Right lobe of liver (tissue), 6 donors: ENCODE measurements around the gene PARP3. TPM values are rescaled to one million over a fixed set of nuclear protein-coding genes. Genes with fewer than 3 reads are reported as not detected.

Source experiments
- ATAC-seq, 4 donors: fragments of 200-7000 bp; cut with Tn5 transposase; one replicate each; pipeline ENCODE4 v1.9.1; 2020; ENCODE audit warnings: mild to moderate bottlenecking in 4 of 4, moderate library complexity in 4 of 4
- DNase-seq, 3 donors: peaks; one replicate each; pipeline ENCODE4 v3.0.0-alpha.2; 2020
- H3K27ac ChIP-seq, 3 donors: fragments of 200-600 bp; one replicate each; pipeline ENCODE4 v1.8.0; 2022
- H3K27me3 ChIP-seq, 2 donors: fragments of 200-600 bp; one replicate each; pipeline ENCODE4 v1.8.0; 2022
- H3K36me3 ChIP-seq, 4 donors: fragments of 200-600 bp; sonication (generic) in 1 of 4; one replicate each; pipeline versions ENCODE4 v1.5.1 to v1.8.0; 2017 to 2022; ENCODE audit warnings: control low read depth in 1 of 4
- H3K4me1 ChIP-seq, 4 donors: fragments of 200-600 bp; sonication (generic) in 1 of 4; one replicate each; pipeline versions ENCODE4 v1.5.1 to v1.8.0; 2017 to 2022; ENCODE audit warnings: control low read depth in 1 of 4
- H3K4me3 ChIP-seq, 3 donors: fragments of 200-600 bp; one replicate each; pipeline ENCODE4 v1.8.0; 2022
- H3K9me3 ChIP-seq, 4 donors: fragments of 200-600 bp; sonication (generic) in 1 of 4; one replicate each; pipeline versions ENCODE4 v1.5.1 to v1.8.0; 2017 to 2022; ENCODE audit warnings: control low read depth in 1 of 4
- CTCF ChIP-seq, 4 donors: fragments of 200-600 bp in 3 of 4; fragments of 450-650 bp in 1 of 4; IDR thresholded peaks; one replicate each; pipeline versions ENCODE4 v1.5.1 to v1.8.0; 2016 to 2022; ENCODE audit warnings: antibody characterized with exemption in 4 of 4, mild to moderate bottlenecking in 2 of 4
- POLR2A ChIP-seq: fragments of 450-650 bp; IDR thresholded peaks from one replicate; pipeline ENCODE4 v1.6.1; 2017; ENCODE audit warnings: antibody characterized with exemption, mild to moderate bottlenecking
- WGBS: methylation state at CpG from one replicate; pipeline ENCODE4 v1.1.6; 2018; ENCODE audit warnings: low coverage, low lambda C conversion rate; ENCODE audit not compliant: insufficient coverage; ENCODE audit errors: missing lambda C conversion rate; 5-methylcytosine and 5-hydroxymethylcytosine counted together
- intact Hi-C, 2 donors: fragments of 100-400 bp; cut with DNase I; formaldehyde crosslinking; loops; one replicate each; pipeline versions ENCODE4 v1.11.2 to v1.14.1; 2022
- total RNA-seq, 6 experiments: library from RNA; depleted of rRNA in 2 of 6; stranded (reverse); fragments of >200 nt in 2 of 6; fragmentation: NEBNext Ultra II Directional in 3 of 6; extraction: Animal tissue kit (Norgen Biotek cat#: 25700) in 3 of 6; gene quantifications; one replicate each; pipeline versions ENCODE4 v1.1.0 to v1.2.4, GENCODE V29; 2016 to 2023
- donor health status: DM: no; HTN: yes; CAD: no.
- donor health status: DM: no; HTN: no; CAD: no.
- donor health status: DM: no; HTN: no; CAD: no.
- donor health status: DM: no; HTN: yes; CAD: no.
- donor health status: DM: no; HTN: yes; CAD: no.

PARP3 gene
- total RNA-seq, 6 experiments from 2014 or later = 13.5 to 19.4 (median 16.0) TPM

DNA sequence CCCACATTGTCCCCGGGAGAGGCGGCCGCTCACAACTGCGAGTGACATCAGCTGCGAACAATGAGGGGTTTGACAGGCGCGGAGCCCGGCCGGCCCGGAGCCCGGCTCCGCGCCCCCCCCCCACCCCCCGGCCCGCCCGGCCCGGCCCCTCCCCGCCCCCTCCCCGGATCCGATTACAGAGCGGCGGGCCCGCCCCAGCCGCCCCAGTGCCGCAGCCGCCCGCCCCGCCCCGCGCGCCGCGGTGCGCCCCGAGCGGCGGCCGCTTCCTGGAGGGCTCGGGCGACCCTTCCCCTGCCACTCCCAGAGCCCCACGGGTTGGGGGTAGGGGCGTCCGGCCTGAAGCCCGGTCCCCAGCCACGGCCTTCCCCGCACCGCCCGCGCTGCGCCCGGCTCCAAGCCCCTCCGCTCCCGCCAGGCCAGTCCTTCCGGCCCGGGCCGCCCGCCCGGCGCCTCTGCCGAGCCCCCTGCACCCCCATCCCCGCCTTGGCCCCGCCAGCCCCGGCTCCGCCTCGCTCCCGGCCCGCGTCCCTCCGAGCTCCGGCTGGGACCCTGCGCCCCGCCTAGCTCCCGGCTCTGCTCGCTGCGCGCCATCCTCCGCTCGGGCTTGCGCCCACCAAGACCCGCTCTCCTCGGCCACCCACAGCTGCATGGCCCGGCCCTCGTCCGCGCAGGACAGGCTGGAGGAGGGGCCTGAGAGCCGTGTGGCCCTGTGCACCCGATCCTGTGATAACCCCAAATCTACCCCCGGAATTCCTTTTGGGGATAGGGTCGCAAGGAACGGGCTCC is 25.4 kb downstream of the PARP3 start, which contains the start of gene PCBP4:
Gene PCBP4 (minus strand): TSS at position 71 of the 786 bp plus-strand sequence. CDS start 6,214 bp downstream, outside the sequence.
- intact Hi-C loops = no loop called here
- Histone ChIP-seq H3K36me3 (no peaks in the 10 kb centered on the region), H3K9me3 (no peaks in the 10 kb centered on the region), H3K4me3 (peak within 1 kb of the TSS; percentile 57 to 63 (median 62)), H3K4me1 (peaks cover 0 to 34% (median 12%) of the 10 kb centered on the region in 4 donors), H3K27me3 (no peaks in the 10 kb centered on the region), H3K27ac (peak within 1 kb of the TSS; percentile 47 to 80 (median 55))
- TF ChIP-seq CTCF (IDR thresholded peaks at IDR 0.05) (no peak), POLR2A (peak; percentile 68)
- WGBS = 0% methylated on average over 11 of the region's 90 CpGs
- ATAC-seq = peak; percentile 48 to 71 (median 59)
- peak in 1 of 3 donors; percentile 77 for DNase-seq

- Histone ChIP-seq H3K27ac (peak overlapping the region; percentile 47 to 80 (median 55)), H3K27me3 (no peaks in the 10 kb centered on the region), H3K9me3 (no peaks in the 10 kb centered on the region), H3K4me1 (peaks cover 0 to 37% (median 12%) of the 10 kb centered on the region in 4 donors), H3K4me3 (peak overlapping the region; percentile 54 to 62 (median 57)), H3K36me3 (no peaks in the 10 kb centered on the region)
- ATAC-seq = peak in 3 of 4 donors; percentile 1 to 42 (median 33)
- TF ChIP-seq CTCF (IDR thresholded peaks at IDR 0.05) (no peak), POLR2A (no peak)
- DNase-seq = no peak
- WGBS = 9% methylated on average over 7 of the region's 11 CpGs
- intact Hi-C loops = no loop called here
These were observed 26.1 kb downstream of the PARP3 start for GRCh38 chr3:51968170-51968775.

DNA sequence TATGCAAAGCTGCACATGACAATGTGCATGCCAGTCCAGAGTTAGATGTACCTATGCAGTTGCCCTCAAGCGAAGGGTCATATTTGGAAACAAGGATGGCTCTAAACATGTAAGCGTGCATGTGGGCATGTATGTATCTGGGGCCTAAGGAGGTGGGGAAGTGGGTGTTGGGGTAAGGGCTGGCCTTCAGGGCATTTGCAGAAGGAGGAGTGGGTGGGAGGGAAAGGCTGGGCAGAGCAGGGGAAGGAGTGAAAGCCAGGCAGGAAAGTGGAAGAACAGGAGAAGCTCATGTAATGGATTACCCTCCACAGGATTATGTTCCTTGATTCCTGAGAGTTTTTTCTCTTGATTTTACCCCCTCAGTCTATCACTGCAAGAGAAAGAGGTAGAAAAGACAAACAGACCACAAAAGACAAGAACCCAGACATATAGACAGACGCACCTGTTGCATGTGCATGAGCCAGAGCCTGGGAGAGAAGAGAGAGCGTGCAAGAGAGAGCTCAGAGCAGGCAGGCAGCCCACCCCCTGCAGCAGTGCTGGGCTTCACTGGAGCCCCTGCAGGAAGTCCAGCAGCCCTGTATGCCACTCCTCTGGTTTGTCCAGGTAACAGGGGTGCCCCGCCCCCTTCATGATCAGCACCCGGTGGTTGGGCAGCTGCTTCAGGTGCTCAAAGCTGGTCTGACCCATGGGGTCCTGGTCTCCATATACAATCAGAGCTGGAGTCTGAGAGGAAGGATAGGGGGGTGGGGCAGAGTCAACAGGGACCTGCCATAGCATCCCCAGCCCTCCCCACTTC is 26.9 kb downstream of the PARP3 start:
- Histone ChIP-seq H3K4me1 (peaks cover 0 to 37% (median 12%) of the 10 kb centered on the region in 4 donors), H3K27me3 (no peaks in the 10 kb centered on the region), H3K36me3 (no peaks in the 10 kb centered on the region), H3K27ac (no peak overlapping the region), H3K4me3 (no peak overlapping the region), H3K9me3 (no peaks in the 10 kb centered on the region)
- DNase-seq (no peak), ATAC-seq (no peak)
- TF ChIP-seq CTCF (IDR thresholded peaks at IDR 0.05) (no peak), POLR2A (no peak)
- intact Hi-C loops = no loop called here
- WGBS = 84% methylated on average over 4 of the region's 6 CpGs

DNA sequence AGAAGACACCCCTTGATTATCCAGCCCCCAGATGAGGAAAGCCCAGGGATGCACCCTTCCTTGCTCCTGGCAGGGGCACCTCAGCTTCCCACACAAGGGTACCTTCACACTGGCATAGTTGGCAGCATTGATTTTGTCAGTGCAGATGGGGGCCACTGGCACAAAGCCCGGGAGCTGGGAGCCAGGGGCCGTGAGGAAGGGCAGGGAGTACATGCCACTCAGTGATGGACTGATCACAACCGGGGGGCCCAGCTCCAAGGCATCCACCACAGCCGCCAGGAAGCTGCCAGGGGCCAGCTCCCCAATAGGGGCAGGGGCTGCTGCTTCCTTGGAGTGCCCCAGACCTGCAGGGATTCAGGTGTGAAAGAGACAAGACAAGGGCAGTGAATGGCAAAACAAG is 27.7 kb downstream of the PARP3 start:
- Histone ChIP-seq H3K27me3 (no peaks in the 10 kb centered on the region), H3K9me3 (no peaks in the 10 kb centered on the region), H3K27ac (no peak overlapping the region), H3K36me3 (no peaks in the 10 kb centered on the region), H3K4me3 (no peak overlapping the region), H3K4me1 (peaks cover 0 to 37% (median 16%) of the 10 kb centered on the region in 4 donors)
- ATAC-seq (no peak), DNase-seq (no peak)
- TF ChIP-seq CTCF (IDR thresholded peaks at IDR 0.05) (no peak), POLR2A (no peak)
- intact Hi-C loops = no loop called here
- no CpG with 5 or more reads among the region's 4 CpGs for WGBS
